ENCODE results near the gene PKP2. TPM values are rescaled to one million over a fixed set of nuclear protein-coding genes. Genes with fewer than 3 reads are reported as not detected.

PKP2 gene
- total and polyA plus RNA-seq, 2 donors from 2014 or later: 4.3 to 7.6 TPM

DNA sequence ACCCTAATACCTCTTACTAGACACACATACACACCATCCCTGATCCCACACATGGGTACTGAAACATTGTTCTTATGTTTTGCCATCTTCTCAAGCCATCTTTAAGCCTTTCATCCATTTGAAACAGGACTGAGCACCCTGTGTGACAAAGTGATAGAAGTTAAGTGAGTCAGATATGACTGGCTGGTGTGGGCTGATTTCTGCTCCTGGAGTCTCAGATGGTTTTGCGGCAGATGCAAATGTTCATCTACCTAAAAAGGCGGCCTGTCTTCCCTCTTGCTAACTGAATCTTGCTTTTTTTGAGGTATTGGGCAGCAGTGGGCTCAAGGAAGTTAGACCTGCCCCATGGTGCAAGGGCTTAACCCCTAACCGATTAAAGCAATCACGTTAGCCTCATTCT lies 30.4 kb upstream of the PKP2 start:
- intact Hi-C loops (cut with DNase I): no loop called here
- no peaks in the 10 kb centered on the region for H3K4me1 ChIP-seq (ENCODE audit: control insufficient read depth in 2 of 3, insufficient read depth in 2 of 3, low read depth in 1 of 3, low read length in 3 of 3)
- FAIRE-seq: no peak

GRCh38 chr12:32926356-32926755 lies 29.8 kb upstream of the PKP2 start:
- intact Hi-C loops (cut with DNase I): no loop called here
- Histone ChIP-seq H3K4me1 (ENCODE audit: control insufficient read depth in 2 of 3, insufficient read depth in 2 of 3, low read depth in 1 of 3, low read length in 3 of 3) (no peaks in the 10 kb centered on the region), H3K36me3 (ENCODE audit: control insufficient read depth in 2 of 3, insufficient read depth in 3 of 3, low read length in 3 of 3) (no peaks in the 10 kb centered on the region), H3K9me3 (ENCODE audit: control insufficient read depth in 2 of 3, insufficient read depth in 1 of 3, low read length in 3 of 3) (no peaks in the 10 kb centered on the region), H3K9ac (ENCODE audit: low read length in 3 of 3) (no peak overlapping the region), H3K4me3 (ENCODE audit: low read length in 3 of 3) (no peak overlapping the region), H3K27ac (ENCODE audit: low read depth in 2 of 2, low read length in 2 of 2) (no peak overlapping the region), H3K27me3 (ENCODE audit: control insufficient read depth, insufficient read depth, low read length) (no peaks in the 10 kb centered on the region)
- no peak for TF ChIP-seq CTCF (IDR thresholded peaks at IDR 0.05; ENCODE audit: borderline replicate concordance, extremely low read depth, insufficient read depth)
- FAIRE-seq: no peak
- no peak for DNase-seq

More for the DNA sequence above, 30.4 kb upstream of the PKP2 start:
- DNase-seq: no peak
- Histone ChIP-seq H3K9ac (ENCODE audit: low read length in 3 of 3) (no peak overlapping the region), H3K36me3 (ENCODE audit: control insufficient read depth in 2 of 3, insufficient read depth in 3 of 3, low read length in 3 of 3) (no peaks in the 10 kb centered on the region), H3K9me3 (ENCODE audit: control insufficient read depth in 2 of 3, insufficient read depth in 1 of 3, low read length in 3 of 3) (no peaks in the 10 kb centered on the region), H3K27me3 (ENCODE audit: control insufficient read depth, insufficient read depth, low read length) (no peaks in the 10 kb centered on the region), H3K27ac (ENCODE audit: low read depth in 2 of 2, low read length in 2 of 2) (no peak overlapping the region), H3K4me3 (ENCODE audit: low read length in 3 of 3) (no peak overlapping the region)
- no peak for TF ChIP-seq CTCF (IDR thresholded peaks at IDR 0.05; ENCODE audit: borderline replicate concordance, extremely low read depth, insufficient read depth)

DNA sequence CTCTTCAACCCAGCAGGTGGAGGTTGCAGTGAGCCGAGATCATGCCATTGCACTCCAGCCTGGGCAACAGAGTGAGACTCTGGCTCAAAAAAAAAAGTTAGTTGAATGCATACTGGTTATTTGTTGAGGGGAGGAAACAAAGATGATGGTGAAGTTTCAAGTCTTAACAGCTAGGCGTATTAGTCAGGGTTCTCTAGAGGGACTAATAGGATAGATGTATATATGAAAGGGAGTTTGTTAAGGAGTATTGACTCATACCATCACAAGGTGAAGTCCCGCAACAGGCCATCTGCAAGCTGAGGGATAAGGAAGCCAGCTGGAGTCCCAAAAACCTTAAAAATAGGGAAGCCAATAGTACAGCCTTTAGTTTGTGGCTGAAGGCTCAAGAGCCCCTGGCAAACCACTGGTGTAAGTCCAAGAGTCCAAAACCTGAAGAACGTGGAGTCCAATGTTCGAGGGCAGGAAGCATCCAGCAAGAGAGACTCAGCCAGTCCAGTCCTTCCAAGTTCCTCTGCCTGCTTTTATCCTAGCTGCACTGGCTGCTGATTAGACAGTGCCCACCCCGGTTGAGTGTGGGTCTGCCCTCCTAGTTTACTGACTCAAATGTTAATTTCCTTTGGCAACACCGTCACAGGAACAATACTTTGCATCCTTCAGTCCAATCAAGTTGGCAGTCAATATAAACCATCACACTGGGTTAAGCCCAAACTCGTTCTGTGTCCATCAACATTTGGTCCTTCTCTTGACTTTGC lies 26.1 kb upstream of the PKP2 start:
- Histone ChIP-seq H3K4me3 (ENCODE audit: low read length in 3 of 3) (no peak overlapping the region), H3K4me1 (ENCODE audit: control insufficient read depth in 2 of 3, insufficient read depth in 2 of 3, low read depth in 1 of 3, low read length in 3 of 3) (no peaks in the 10 kb centered on the region), H3K27me3 (ENCODE audit: control insufficient read depth, insufficient read depth, low read length) (no peaks in the 10 kb centered on the region), H3K27ac (ENCODE audit: low read depth in 2 of 2, low read length in 2 of 2) (no peak overlapping the region), H3K9ac (ENCODE audit: low read length in 3 of 3) (no peak overlapping the region), H3K36me3 (ENCODE audit: control insufficient read depth in 2 of 3, insufficient read depth in 3 of 3, low read length in 3 of 3) (no peaks in the 10 kb centered on the region), H3K9me3 (ENCODE audit: control insufficient read depth in 2 of 3, insufficient read depth in 1 of 3, low read length in 3 of 3) (no peaks in the 10 kb centered on the region)
- DNase-seq (no peak), FAIRE-seq (no peak)
- intact Hi-C loops (cut with DNase I): no loop called here
- no peak for TF ChIP-seq CTCF (IDR thresholded peaks at IDR 0.05; ENCODE audit: borderline replicate concordance, extremely low read depth, insufficient read depth)
